Limb (tissue), 2 donors: ENCODE results near the gene LAPTM4A.
"Not testable (repeated sequence)": the region's sequence is repeated elsewhere in the genome, so short reads cannot be mapped to it uniquely, and the experiment has no call there.

Experiments used
- DNase-seq, 2 donors: peaks; one replicate each; pipeline ENCODE4 v3.0.0-alpha.2; 2016; ENCODE audit errors: extremely low spot score in 2 of 2

LAPTM4A gene

DNA sequence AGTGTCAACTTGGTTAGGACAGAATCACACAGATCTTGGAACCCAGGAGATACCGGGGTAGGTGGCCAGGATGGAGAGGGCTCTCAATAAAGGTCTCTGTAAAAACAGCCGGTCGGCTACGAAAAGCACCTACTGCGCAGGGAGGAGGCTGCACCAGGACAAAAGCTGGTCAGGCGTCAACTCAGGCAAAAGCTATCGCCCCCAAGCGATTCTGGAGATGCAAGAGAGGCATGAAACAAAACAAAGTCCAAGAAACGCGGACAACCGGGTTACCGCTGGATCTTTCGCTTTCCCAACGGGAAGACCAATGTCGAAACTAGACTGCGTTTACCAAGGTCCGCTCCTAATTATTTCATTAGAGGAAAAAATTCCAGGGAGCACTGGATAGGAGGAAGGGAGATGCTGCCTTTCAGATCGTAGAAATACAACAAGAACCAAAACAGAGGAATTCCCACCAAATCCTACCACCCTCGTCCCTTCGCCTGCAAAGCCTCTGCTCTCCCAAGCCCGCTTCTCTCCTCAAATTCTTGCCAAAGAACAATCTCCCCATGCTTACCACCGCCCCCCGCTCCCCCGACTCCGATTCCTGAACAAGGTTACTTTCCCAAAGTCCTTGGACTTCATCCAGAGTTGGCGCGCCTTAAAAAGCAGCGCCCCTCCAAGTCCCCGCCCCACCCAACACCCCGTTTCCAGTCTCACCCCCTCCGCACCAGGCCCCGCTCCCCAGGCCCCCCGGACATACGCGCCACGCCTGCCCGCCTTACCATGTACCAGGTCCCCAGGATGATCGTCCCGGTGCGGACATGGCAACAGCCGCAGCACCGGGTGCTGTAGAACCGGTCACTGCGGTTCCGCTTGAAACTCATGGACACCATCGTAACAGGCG lies 539 bp downstream of the LAPTM4A start:
- DNase-seq, result peak; percentile 61 to 63

DNA sequence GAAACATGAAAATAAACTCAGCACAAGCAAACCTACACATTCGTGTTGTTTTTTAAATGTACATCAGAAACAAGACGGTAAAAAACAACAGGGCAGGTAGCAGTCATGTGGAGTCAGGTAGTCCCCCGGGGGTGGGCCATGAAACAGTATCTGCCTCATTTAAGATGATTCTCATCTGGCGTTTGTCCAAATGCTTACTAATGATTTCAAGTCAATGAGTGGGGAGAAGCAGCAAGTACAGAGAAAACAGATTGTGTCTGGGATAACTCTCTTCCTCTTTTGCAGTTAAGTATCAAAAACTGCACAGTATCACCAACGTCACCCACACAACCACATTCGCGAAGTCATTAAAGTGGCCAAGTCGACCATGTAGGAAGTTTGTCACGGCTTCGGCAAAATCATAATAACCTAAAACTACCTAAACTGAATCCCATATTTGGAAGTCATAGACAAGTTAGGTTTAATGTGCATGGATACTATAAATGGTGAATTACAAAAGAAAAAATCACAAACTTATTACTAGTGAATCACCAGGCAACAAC lies 1.3 kb downstream of the LAPTM4A start:
- peak in 1 of 2 donors; percentile 33 for DNase-seq

DNA sequence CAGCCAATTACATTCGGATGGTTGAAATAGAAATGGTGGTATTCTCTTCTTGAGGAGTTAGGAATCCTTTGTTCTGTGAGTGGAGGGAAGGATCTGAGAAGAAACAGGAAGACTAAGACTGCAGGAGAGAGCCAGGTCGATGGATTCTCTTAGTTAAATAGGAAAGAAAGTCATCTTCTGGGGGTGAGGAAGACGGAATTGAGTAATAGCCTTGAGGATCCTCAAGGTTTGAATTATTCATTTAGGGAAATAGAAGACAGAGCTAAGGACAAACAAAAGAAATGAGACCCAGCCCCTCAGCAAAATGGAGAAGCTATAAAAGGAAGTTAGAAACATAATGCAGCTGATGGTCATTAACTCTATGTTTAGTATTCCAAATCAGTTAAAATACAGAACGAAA lies 1.8 kb downstream of the LAPTM4A start:
- no peak for DNase-seq

DNA sequence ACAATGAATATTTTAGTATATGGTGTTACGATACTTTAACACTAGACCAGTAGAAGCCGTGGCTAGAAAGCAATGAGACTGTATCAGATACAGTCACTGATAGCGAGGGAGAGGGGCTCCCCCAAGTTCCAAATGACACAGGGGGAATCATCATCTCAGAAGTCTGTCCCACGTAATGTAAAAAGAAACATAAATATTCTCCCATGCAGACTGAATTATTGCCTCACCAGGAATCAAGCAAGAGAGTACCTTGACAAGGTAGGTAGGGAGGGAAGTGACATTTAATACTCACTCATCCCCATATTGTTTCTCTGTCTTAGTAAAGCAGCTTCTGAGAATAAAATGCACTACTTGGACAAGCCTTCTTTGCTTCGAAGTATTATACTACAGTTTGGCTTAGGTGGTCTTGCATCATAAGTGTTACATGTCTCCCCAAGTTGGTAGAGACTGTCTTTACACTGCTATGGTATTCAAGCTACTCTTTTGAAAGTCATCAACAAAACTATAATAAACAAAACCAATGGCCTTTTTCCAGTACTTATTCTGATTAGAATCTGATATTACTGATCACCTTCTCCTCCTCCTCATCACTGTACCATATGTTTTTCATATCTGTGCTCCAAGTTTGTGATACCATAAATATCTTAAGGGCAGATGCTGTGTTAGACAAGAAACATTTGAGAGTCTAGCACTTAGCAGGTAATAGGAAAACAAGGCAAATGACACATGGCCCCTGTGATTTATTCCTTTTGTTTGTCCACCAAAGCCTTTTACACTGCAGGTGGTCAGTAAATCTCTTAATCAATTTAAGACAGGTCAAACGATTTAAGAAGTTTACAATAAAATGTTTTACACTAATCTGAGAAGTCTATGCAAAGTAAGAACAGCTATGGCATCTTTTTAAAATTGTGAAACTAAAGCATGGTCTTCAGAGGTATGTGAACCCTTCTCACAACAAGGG lies 2.7 kb downstream of the LAPTM4A start:
- DNase-seq, result no peak

DNA sequence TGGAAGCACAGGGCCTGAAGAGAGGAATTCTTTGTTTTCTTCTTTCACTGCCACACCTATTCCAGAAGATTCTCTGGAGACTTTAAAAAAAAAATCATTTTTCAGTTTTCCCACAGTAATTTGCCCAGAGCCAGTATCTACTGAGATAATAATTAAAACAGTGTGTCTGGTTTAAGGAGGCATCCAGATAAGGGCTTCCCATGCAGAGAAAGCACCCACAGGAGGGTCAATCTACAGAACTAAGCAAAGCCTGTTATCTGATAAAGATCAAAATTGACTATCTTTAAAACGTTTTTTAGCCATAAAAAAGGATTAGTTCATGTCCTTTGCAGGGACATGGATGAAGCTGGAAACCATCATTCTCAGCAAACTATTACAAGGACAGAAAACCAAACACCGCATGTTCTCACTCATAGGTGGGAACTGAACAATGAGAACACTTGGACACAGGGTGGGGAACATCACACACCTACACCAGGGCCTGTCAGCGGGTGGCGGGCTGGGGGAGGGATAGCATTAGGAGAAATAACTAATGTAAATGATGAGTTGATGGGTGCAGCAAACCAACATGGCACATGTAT lies 5.6 kb downstream of the LAPTM4A start:
- DNase-seq, result not testable (repeated sequence)

DNA sequence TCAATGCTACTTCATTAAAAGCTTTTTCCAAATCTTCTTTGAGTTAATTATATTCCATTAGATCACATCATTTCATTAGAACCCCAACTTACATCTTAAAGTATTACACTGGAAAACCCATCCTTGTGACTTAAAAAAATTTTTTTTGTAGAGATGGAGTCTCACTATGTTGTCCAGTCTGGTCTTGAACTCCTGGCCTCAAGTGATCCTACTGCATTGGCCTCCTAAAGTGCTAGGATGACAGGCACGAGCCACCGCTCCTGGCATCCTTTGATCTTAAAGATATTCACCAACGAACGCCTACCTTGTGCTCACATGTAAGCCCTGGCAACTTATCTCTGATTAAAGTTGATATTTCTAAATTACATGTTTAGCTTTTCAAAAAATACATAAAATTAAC lies 6.7 kb downstream of the LAPTM4A start:
- DNase-seq, result no peak

DNA sequence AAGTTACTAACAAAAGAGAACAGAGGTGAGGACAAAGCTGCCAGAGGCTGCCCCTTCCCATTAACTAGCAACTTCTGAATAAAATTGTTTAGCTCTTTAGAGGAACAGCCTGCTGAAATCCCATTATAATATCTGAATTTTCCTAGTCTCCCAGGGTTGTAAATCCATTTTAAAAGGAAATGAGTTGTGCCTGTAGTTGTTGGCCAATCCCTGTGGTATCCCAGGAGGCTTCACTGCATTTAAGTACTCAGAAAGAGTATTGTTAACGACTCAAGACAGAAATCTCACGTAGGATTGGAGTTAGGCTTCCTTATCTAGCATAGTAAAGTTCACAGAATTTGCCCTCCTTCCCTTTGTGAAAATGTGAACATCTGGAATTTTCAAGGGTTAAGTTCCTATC lies 8.9 kb downstream of the LAPTM4A start:
- DNase-seq, result no peak

DNA sequence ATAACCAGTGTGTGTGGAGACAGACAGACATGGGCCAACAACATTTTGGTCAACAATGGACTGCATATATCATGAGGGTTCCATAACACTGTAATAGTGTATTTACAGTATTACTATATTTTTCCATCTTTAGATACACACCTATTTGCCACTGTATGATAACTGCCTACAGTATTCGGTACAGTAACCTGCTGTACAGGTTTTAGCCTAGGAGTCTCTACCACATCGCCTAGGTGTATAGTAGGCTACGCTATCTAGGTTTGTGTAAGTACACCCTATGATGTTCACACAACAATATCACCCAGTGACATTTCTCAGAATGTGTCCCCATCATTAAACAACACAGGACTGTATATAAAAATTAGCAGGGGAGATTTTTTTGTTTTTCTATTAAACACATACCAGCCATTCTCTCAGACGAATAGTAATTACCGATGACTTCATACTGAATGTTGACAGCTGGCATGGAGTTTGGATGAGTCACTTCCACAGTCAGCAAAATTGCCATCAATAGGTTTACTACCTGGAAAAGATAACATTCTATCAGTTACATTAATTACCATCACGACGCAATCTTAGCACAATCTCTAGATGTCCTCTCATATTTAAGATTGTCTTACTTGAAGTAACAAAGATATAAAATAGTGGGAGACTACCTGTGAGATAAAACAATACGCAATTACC lies 10.8 kb downstream of the LAPTM4A start:
- DNase-seq, result no peak

DNA sequence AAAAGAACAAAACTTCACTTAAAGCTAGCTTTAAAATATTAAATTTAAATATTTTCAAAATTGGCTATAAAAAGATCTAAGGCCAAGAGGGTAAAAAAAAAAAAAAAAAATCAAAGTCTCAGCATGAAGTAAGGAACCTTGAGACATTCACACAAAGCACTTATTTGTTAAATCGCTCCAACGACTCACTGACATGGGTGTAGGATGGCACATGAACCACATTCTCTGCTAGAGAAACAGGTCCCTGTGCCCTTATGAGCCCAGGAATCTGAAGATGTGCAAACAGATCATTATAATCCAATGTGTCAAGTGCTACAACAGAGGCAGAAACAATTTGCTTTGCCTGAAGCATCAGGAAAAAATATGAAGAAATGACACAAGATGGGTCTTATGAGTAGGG lies 13.8 kb downstream of the LAPTM4A start:
- no peak for DNase-seq

DNA sequence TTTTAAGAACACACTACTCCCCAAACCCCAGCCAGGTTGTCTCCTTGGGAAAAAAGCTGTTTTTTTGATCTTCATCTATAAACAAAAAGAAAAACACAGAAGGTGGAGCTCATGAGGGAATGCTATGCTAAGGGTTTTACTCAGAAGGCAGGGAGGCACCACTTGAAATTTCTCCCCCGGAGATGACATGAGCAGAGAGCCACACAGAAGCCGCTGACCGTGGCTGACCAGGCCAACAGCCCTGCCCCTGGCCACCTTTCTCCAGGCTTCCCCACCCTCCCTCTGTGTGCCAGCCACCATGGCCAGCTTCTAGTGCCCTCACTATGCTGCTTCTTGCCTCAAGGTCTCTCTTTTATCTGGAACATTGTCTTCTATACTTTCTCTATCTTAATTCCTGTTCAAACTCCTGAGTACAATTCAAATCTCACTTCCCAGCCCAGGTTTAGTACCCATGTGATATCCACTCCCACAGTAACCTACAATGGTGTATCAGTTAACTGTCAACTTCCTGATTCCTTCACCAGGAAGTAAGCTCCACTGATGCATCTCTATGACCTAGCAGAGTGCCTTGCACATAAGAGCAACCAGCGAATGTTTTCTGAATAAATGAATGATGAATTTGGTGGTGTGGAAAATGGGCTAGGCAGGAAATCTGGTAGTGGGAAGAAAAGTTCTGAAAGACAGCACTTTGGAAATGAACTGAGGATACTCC lies 15.3 kb downstream of the LAPTM4A start:
- no peak for DNase-seq

DNA sequence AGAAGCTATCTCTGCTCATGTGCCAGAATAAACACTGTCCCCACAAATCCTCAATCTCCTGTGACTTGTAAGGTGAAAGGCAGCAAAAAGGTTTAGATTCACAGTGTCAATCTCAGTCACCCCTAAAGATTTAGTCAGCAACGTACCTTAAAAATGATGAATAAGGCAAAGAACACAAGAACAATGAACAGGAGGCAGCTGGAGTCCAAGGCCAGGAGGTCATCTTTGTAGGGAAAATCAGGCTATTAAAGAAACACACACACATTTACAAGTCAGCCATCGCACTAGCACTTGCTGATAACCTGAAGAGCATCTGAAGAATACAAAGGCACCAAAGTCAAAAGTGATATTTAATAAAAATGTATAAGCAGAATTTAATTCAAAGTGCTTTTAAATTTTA lies 16.6 kb downstream of the LAPTM4A start:
- DNase-seq, result no peak

DNA sequence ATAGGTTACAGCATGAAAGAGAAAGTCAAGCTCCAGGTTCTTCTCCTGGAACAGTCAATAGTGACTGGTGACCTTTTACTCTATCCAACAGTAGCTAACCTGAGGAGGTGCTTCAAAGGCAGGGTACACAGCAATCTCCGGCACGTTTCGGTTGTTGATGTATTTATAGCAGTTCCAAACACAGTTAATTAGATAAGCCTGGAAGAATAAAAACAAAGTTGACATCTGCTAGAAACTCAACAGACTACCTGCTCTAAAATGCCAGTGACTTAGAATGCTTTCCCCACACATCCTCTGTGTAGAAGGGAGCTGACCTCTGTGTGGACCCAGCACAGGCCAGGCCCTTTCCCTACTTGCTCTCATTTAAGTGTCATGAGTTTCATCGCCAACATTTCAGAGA lies 17.2 kb downstream of the LAPTM4A start:
- no peak for DNase-seq

DNA sequence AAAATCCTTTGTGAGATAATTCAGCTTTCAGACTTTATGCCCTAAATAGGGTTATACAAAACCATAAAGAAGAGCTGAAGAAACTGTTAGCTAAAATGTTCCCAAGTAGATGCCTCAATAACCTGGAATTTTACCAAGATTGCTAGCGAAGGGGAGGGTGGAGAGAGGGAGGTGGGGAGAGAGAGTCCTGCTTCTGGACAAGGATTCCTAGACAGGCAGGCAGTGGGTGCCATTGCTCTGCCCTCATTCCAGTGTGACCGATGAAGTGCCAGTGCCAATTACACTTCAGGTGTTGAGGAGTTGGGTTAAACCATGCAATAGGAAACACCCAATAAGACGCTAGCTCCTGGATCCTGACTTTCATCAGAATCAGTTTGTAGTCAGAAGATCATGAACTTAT lies 18.1 kb downstream of the LAPTM4A start:
- no peak for DNase-seq

DNA sequence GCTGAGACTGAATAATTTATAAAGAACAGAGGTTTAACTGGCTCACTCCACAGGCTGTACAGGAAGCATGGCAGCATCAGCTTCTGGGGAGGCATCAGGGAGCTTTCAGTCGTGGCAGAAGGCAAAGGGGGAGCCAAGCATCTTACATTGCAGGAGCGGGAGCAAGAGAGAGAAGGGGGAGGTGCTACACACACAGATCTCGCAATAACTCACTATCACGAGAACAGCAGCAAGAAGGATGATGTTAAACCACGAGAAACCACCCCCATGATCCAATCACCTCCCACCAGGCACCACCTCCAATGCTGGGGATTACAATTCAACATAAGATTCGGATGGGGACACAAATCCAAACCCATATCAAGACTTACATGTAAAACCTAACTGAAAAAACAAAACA lies 21.2 kb downstream of the LAPTM4A start:
- DNase-seq, result no peak

DNA sequence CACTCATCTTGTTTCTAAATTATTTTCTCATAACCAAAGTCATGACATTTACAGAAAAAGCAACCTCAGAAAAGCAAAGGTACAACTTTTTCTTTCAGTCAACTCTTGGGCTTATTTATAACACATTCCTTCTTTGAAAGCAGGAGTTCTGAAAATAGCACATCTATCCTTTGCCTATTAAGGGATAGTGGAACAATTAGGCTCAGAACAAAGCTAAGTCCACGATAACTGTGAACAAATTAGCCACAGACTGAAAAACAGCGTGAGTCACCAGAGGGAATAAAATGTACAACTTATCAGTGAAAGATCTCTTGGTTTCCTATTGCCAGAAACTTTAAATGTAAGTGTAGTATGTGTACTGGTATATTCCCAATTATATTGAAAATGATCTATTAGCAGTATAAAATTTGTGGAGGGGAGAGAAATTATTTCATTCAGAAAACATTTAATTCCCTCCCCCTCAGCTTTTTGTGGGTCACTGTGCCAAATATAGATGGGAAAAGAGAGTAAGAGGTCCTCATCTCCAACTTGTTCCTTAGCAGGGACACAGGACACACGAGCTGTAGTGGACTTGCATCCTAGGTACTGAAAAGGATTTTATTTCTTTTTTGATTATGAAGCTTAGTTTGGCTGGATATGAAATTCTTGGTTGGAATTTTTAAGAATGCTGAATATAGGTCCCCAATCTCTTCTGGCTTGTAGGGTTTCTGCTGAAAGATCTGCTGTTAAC lies 23.6 kb downstream of the LAPTM4A start:
- no peak for DNase-seq

DNA sequence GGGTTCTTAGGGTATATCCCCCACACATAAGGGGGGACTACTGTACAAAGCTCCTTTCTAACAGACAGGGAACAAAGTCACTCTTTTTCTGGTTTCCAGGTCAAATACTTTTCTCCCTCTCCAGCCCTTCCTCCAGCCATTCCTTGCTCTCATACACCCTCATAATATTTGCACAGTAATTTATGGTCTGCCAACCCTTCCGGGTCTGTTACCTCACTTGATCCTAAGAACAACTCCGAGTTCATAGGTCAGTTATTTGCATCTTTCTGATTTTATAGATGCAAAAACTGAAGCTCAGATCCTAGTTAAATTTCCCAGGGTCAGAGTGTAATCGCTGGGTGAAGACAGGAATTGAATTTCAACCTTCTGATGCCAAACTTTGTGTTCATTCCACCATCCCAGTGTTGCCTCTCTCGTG lies 24.2 kb downstream of the LAPTM4A start:
- no peak for DNase-seq

DNA sequence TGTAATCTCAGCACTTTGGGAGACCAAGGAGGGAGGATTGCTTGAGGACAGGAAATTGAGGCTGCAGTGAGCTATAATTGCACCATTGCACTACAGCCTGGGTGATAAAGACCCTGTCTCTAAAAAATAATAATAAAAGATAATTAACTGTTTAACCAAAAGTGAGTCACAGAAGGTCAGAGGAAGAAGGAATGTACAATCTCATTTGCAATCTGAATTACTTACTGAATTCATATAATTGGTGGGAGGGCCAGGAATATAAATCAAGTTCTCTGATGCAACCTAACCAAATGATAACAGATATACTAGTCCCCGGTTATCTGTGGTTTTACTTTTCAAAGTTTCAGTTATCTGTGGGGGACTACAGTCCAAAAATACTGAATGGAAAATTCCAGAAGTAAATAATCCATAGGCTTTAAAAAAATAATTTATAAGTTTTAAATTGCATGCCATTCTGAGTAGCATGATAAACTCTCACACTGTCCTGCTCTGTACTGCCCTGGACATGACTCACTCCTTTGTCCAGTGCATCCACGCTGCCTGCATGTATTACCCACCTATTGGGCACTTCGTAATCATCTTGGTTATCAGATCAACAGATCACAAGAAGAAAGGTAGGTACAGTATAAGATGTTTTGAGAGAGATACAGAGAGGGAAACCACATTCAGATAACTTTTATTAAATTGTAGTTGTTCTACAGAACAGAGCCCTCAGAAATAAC lies 26.2 kb downstream of the LAPTM4A start:
- no peak for DNase-seq

DNA sequence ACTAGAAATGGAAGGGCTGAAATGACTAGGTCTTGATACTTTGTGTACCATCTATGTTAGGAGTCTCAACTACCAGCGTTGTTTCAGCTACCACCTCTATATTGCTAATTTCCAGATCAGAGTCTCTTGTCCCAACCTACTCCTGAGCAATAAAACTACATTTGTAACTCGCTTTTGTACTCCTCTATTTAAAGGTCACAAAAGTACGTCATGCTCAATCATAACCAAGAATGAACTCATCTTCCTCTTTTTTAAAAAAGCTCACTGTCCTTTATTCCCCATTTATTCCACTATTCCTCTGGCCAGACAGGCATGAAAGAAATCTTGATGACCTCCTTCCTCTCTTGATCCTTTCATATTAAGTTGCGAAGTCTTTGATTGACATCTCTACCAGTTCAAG lies 27.7 kb downstream of the LAPTM4A start:
- no peak for DNase-seq

DNA sequence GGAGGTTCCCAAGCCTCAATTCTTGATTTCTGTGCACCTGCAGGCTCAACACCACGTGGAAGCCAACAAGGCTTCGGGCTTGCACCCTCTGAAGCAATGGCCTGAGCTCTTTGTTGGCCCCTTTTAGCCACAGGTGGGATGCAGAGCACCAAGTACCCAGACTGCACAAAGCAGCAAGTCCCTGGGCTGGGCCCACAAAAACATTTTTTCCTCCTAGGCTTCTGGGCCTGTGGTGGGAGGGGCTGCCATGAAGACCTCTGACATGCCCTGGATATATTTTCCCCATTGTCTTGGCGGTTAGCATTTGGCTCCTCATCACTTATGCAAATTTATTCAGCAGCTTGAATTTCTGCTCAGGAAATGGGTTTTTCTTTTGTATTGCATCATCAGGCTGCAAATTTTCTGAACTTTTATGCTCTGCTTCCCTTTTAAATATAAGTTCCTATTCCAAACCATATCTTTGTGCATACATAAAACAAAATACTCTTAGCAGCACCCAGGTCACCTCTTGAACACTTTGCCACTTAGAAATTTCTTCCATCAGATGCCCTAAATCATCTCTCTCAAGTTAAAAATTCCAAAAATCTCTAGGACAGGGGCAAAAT lies 29.9 kb downstream of the LAPTM4A start:
- DNase-seq, result no peak
